HCT116 (cell line): ENCODE measurements around the gene GMIP. TPM values are rescaled to one million over a fixed set of nuclear protein-coding genes. Genes with fewer than 3 reads are reported as not detected.

Experiments
- ATAC-seq: fragments of 200-7000 bp; cut with Tn5 transposase; 2 replicates; pipeline ENCODE4 v1.9.1; 2020; ENCODE audit warnings: mild to moderate bottlenecking, moderate library complexity
- Bru-seq: library from RNA; stranded (reverse); fragments of 400-500 nt; gene quantifications from one replicate; lab custom pipeline; 2021; lab: Mats Ljungman, UMichigan
- BruChase-seq, 2 experiments: library from RNA; stranded (reverse); fragments of 400-500 nt; gene quantifications; one replicate each; lab custom pipeline; 2021; lab: Mats Ljungman, UMichigan
- BruUV-seq: library from RNA; stranded (reverse); fragments of 400-500 nt; replicated peaks from 2 replicates; lab custom pipeline; 2021; lab: Mats Ljungman, UMichigan
- CTCF ChIA-PET: fragments of 300-600 bp; sonication (Branson Sonifier 250); formaldehyde crosslinking; loops from one replicate; lab custom pipeline; 2021; ENCODE audit warnings: antibody characterized with exemption; lab: Charles Lee
- POLR2A ChIA-PET: fragments of 300-600, 350-600 bp; sonication (Branson Sonifier 250); formaldehyde crosslinking; loops from one replicate; lab custom pipeline; 2021; ENCODE audit warnings: antibody characterized with exemption; lab: Charles Lee
- RAD21 ChIA-PET, 2 experiments: fragments of 300-600 bp; sonication (Branson Sonifier 250); formaldehyde crosslinking; loops; one replicate each; lab custom pipeline; 2023; ENCODE audit warnings: low total read pairs in 2 of 2; ENCODE audit not compliant: uncharacterized antibody in 2 of 2, unreplicated experiment in 2 of 2, low non-redundant PET in 1 of 2; lab: Charles Lee
- DNase-seq: peaks from one replicate; pipeline ENCODE4 v3.0.0-alpha.2; 2010; ENCODE audit warnings: low read depth, low spot score
- H2AFZ ChIP-seq: fragments of 200-600 bp; shearing (Covaris generic), sonication (generic); 2 replicates; pipeline ENCODE4 v1.6.1; 2017; ENCODE audit warnings: low read depth, mixed run types, mixed read lengths, antibody characterized with exemption, low read length; ENCODE audit not compliant: poor library complexity, severe bottlenecking
- H3K27ac ChIP-seq: 2 replicates; pipeline ENCODE4 v1.5.1; 2012; ENCODE audit warnings: low read depth, low read length
- H3K27me3 ChIP-seq: fragments of 200-600 bp; sonication (generic); 2 replicates; pipeline ENCODE4 v1.6.1; 2016; ENCODE audit warnings: mixed run types, low read length, mixed read lengths; ENCODE audit not compliant: insufficient read depth
- H3K36me3 ChIP-seq, 2 experiments: fragments of 200-500 bp in 1 of 2; fragments of 200-600 bp in 1 of 2; sonication (Bioruptor generic) in 1 of 2; sonication (generic) in 1 of 2; 2 replicates each; pipeline versions ENCODE4 v1.5.1 to v1.6.1; 2014 to 2016; ENCODE audit warnings: low read length in 2 of 2, inconsistent platforms in 1 of 2, mixed read lengths in 1 of 2, mixed run types in 1 of 2; ENCODE audit not compliant: insufficient read depth in 2 of 2, control insufficient read depth in 1 of 2
- H3K4me1 ChIP-seq, 2 experiments: fragments of 200-600 bp in 1 of 2; sonication (generic) in 1 of 2; 2 replicates each; pipeline versions ENCODE4 v1.5.1 to v1.6.1; 2012 to 2017; ENCODE audit warnings: low read length in 2 of 2, inconsistent platforms in 1 of 2, mild to moderate bottlenecking in 1 of 2, mixed read lengths in 1 of 2, mixed run types in 1 of 2, moderate library complexity in 1 of 2; ENCODE audit not compliant: insufficient read depth in 2 of 2, control insufficient read depth in 1 of 2
- H3K4me2 ChIP-seq: fragments of 200-600 bp; sonication (generic); 2 replicates; pipeline ENCODE4 v1.6.1; 2017; ENCODE audit warnings: mixed run types, low read length, mixed read lengths
- H3K4me3 ChIP-seq, 2 experiments: fragments of 200-600 bp in 1 of 2; sonication (generic) in 1 of 2; replicated peaks in 1 of 2; 2 replicates each; pipeline ENCODE4 v1.5.1; 2011 to 2016; ENCODE audit warnings: low read length in 2 of 2, control low read depth in 1 of 2, low read depth in 1 of 2, mild to moderate bottlenecking in 1 of 2, mixed read lengths in 1 of 2, mixed run types in 1 of 2
- H3K79me2 ChIP-seq: fragments of 200-600 bp; sonication (generic); 2 replicates; pipeline ENCODE4 v1.6.1; 2017; ENCODE audit warnings: mild to moderate bottlenecking, mixed run types, low read length, moderate library complexity, mixed read lengths; ENCODE audit not compliant: insufficient read depth
- H3K9ac ChIP-seq: fragments of 200-600 bp; sonication (generic); 2 replicates; pipeline ENCODE4 v1.6.1; 2016; ENCODE audit warnings: low read length, mixed read lengths
- H3K9me2 ChIP-seq: fragments of 200-600 bp; sonication (generic), shearing (Covaris generic); 2 replicates; pipeline ENCODE4 v1.6.1; 2017; ENCODE audit warnings: mixed run types, mild to moderate bottlenecking, moderate library complexity; ENCODE audit not compliant: insufficient read depth
- H3K9me3 ChIP-seq, 2 experiments: fragments of 200-500 bp in 1 of 2; fragments of 200-600 bp in 1 of 2; sonication (Bioruptor generic) in 1 of 2; sonication (generic) in 1 of 2; 2 replicates each; pipeline ENCODE4 v1.6.1; 2014 to 2017; ENCODE audit warnings: low read length in 2 of 2, mixed read lengths in 2 of 2, inconsistent platforms in 1 of 2, low read depth in 1 of 2, mild to moderate bottlenecking in 1 of 2, mixed run types in 1 of 2, moderate library complexity in 1 of 2; ENCODE audit not compliant: control insufficient read depth in 1 of 2, insufficient read depth in 1 of 2
- H4K20me1 ChIP-seq: fragments of 200-600 bp; sonication (generic), shearing (Covaris generic); 2 replicates; pipeline ENCODE4 v1.6.1; 2017; ENCODE audit warnings: mixed run types, mild to moderate bottlenecking, moderate library complexity; ENCODE audit not compliant: insufficient read depth
- EGR1 ChIP-seq: IDR thresholded peaks from 2 replicates; pipeline ENCODE4 v1.6.1; 2012; ENCODE audit warnings: low read depth
- POLR2A ChIP-seq: IDR thresholded peaks from 2 replicates; pipeline ENCODE4 v1.7.0; 2011; ENCODE audit warnings: borderline replicate concordance; ENCODE audit not compliant: insufficient read depth, insufficient read length; ENCODE audit errors: extremely low read depth
- POLR2AphosphoS5 ChIP-seq: IDR thresholded peaks from 2 replicates; pipeline ENCODE4 v1.6.1; 2011; ENCODE audit warnings: mild to moderate bottlenecking, low read depth, low read length, moderate library complexity
- RAD21 ChIP-seq: IDR thresholded peaks from 2 replicates; pipeline ENCODE4 v1.6.1; 2012; ENCODE audit warnings: low read depth, mild to moderate bottlenecking
- ZNF274 ChIP-seq: fragments of 200-500 bp; sonication (Bioruptor generic); IDR thresholded peaks from 2 replicates; pipeline ENCODE4 v1.6.1; 2014; ENCODE audit warnings: mild to moderate bottlenecking, low read depth, low read length, inconsistent platforms
- intact Hi-C: fragments of 100-400 bp; cut with micrococcal nuclease; formaldehyde crosslinking; loops from 2 replicates; pipeline ENCODE4 v1.10.0; 2022
- long read RNA-seq: library from polyadenylated mRNA; unstranded; transcript quantifications from one replicate; pipeline ENCODE4 v2.0.0, GENCODE V29; 2021; ENCODE audit not compliant: unreplicated experiment
- polyA plus RNA-seq: library from polyadenylated mRNA; unstranded; fragments of >200 nt; gene quantifications from 2 replicates; pipeline ENCODE4 v1.2.1, GENCODE V29; 2012; ENCODE audit warnings: missing spikeins
- total RNA-seq: library from RNA; stranded (reverse); gene quantifications from one replicate; pipeline ENCODE4 v1.2.1, GENCODE V29; 2021; ENCODE audit not compliant: unreplicated experiment
- TF ChIP-seq, protein P1 (sequence below), 3 experiments: fragments of 200-600 bp in 1 of 3; sonication (generic) in 1 of 3; IDR thresholded peaks in 2 of 3; conservative IDR thresholded peaks in 1 of 3; 2 replicates each; pipeline ENCODE4 v1.5.1; 2012 to 2017; ENCODE audit warnings: low read depth in 2 of 3, low read length in 2 of 3, antibody characterized with exemption in 1 of 3, borderline replicate concordance in 1 of 3, control low read depth in 1 of 3, mild to moderate bottlenecking in 1 of 3, mixed read lengths in 1 of 3, mixed run types in 1 of 3, moderate library complexity in 1 of 3; ENCODE audit not compliant: insufficient read depth in 1 of 3
- TF ChIP-seq, protein P2 (sequence below): IDR thresholded peaks from 2 replicates; pipeline ENCODE4 v1.6.1; 2012

GMIP gene, protein sequence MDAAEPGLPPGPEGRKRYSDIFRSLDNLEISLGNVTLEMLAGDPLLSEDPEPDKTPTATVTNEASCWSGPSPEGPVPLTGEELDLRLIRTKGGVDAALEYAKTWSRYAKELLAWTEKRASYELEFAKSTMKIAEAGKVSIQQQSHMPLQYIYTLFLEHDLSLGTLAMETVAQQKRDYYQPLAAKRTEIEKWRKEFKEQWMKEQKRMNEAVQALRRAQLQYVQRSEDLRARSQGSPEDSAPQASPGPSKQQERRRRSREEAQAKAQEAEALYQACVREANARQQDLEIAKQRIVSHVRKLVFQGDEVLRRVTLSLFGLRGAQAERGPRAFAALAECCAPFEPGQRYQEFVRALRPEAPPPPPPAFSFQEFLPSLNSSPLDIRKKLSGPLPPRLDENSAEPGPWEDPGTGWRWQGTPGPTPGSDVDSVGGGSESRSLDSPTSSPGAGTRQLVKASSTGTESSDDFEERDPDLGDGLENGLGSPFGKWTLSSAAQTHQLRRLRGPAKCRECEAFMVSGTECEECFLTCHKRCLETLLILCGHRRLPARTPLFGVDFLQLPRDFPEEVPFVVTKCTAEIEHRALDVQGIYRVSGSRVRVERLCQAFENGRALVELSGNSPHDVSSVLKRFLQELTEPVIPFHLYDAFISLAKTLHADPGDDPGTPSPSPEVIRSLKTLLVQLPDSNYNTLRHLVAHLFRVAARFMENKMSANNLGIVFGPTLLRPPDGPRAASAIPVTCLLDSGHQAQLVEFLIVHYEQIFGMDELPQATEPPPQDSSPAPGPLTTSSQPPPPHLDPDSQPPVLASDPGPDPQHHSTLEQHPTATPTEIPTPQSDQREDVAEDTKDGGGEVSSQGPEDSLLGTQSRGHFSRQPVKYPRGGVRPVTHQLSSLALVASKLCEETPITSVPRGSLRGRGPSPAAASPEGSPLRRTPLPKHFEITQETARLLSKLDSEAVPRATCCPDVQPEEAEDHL
- 16.3 TPM for total RNA-seq
- 13.1 and 13.7 TPM in 2 replicates for polyA plus RNA-seq
- Bru-seq, nascent RNA: percentile 53 among the genes with signal in this experiment
- percentile 66 among the genes with signal in this experiment for BruChase-seq, experiment 1, labeled RNA remaining after a 6-hour chase
- percentile 60 among the genes with signal in this experiment for BruChase-seq, experiment 2, labeled RNA remaining after a 2-hour chase
- long read RNA-seq, partial matches to known transcripts: 3 of 13 reads
- long read RNA-seq, other reads (novel, unspliced or antisense): 5 of 13 reads

DNA sequence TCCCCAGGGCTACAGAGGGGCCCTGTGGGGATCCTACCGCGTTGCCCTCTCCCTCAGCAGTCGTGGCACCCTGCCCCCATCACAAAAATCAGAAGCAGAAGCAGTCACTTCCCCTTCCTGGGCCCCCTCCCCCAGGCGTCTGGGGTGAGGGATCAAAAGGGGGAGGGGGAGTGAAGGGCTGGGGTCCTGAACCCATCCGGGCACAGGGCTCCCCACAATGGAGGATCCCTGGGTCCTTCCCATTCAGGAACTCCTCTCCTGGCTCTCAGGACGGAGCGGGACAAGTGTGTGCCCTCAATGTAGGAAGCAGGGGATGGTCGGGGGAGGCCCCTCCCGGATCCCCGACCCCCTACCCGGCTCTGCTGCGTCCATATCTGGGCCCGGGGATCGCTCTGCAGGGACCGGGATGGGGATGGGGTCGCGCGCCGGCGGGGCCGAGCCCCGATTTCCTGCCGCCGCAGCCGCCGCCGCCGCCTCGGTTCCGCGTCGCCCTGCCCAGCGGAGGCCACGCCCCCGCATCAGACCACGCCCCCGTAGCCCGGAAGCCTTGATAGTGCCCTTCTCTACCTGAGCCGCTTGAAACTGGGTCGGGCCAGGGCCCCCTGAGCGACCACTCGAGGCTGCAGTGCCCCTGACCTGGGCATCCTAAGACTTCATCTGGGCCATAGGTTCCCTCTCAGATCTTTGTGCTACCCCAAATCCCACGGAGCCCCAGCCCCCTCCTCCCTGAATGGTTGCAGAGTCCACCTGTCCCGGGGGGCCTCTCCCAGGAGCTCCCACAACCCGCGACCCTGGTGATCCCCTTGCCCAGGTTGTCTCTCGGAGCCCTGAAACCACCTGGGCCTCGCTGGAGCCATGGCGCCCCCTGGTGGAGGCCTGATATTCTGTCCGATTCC, at the start of gene GMIP:
Gene GMIP (minus strand): TSS at position 500 of the 896 bp plus-strand sequence. CDS start 128 bp downstream, at position 372.
- POLR2A ChIA-PET: no interaction called here
- H3K4me2 ChIP-seq: peak within 1 kb of the TSS; percentile 99
- RAD21 ChIA-PET: interaction anchor here in 1 of 2 experiments (0.9 kb wide), 1 partner anchor 65 kb away, joined by 3 read pairs; no protein-coding TSS in a partner anchor
- H3K9me2 ChIP-seq: no peaks in the 10 kb centered on the region
- CTCF ChIA-PET: interaction anchor here (0.7 to 1.7 kb wide), 3 partner anchors 89 to 127 kb away, joined by 3 to 21 read pairs (median 4); partner anchors contain the start of gene NDUFA13
- intact Hi-C loops: loop anchor here (1.0 kb wide), 1 partner anchor 111 kb away; no protein-coding TSS in a partner anchor
- peaks cover 0 to 14% of the 10 kb centered on the region in 2 experiments; a peak in 2 of 4 replicates for H3K4me1 ChIP-seq
- no peaks in the 10 kb centered on the region for H3K9me3 ChIP-seq
- ATAC-seq (peak; percentile 90), DNase-seq (peak; percentile 36)
- H3K79me2 ChIP-seq: no peaks in the 10 kb centered on the region
- peaks cover 11 to 22% of the 10 kb centered on the region in 2 experiments; a peak in 3 of 4 replicates for H3K36me3 ChIP-seq
- H4K20me1 ChIP-seq: no peaks in the 10 kb centered on the region
- H3K27ac ChIP-seq: peak within 1 kb of the TSS; percentile 75
- TF ChIP-seq, protein P1, sequence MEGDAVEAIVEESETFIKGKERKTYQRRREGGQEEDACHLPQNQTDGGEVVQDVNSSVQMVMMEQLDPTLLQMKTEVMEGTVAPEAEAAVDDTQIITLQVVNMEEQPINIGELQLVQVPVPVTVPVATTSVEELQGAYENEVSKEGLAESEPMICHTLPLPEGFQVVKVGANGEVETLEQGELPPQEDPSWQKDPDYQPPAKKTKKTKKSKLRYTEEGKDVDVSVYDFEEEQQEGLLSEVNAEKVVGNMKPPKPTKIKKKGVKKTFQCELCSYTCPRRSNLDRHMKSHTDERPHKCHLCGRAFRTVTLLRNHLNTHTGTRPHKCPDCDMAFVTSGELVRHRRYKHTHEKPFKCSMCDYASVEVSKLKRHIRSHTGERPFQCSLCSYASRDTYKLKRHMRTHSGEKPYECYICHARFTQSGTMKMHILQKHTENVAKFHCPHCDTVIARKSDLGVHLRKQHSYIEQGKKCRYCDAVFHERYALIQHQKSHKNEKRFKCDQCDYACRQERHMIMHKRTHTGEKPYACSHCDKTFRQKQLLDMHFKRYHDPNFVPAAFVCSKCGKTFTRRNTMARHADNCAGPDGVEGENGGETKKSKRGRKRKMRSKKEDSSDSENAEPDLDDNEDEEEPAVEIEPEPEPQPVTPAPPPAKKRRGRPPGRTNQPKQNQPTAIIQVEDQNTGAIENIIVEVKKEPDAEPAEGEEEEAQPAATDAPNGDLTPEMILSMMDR (IDR thresholded peaks at IDR 0.05 in 2 of 3, conservative IDR thresholded peaks at IDR 0.05 in 1 of 3; ENCODE audit: borderline replicate concordance in 1 of 3, insufficient read depth in 1 of 3, low read depth in 2 of 3, low read length in 2 of 3): peak; percentile 80 to 93 (median 84)
- TF ChIP-seq ZNF274 (no peak), EGR1 (peak; percentile 64; the same call in 1 of the 2 replicates), POLR2A (peak; percentile 42), POLR2AphosphoS5 (peak; percentile 76), RAD21 (peak; percentile 88)
- TF ChIP-seq, protein P2, sequence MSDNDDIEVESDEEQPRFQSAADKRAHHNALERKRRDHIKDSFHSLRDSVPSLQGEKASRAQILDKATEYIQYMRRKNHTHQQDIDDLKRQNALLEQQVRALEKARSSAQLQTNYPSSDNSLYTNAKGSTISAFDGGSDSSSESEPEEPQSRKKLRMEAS: no peak
- no TSS peak for BruUV-seq
- H3K9ac ChIP-seq: peak within 1 kb of the TSS; percentile 83
- H3K27me3 ChIP-seq: no peaks in the 10 kb centered on the region
- H2AFZ ChIP-seq: no peak within 1 kb of the TSS
- peak within 1 kb of the TSS; percentile 85 to 94 for H3K4me3 ChIP-seq
